Neuronal stem cell (in vitro differentiated cells): ENCODE results near the gene ATP5PD.

ENCODE experiments used
- DNase-seq: peaks from one replicate; pipeline ENCODE4 v3.0.0-alpha.2; 2013; ENCODE audit warnings: low spot score
- H2AFZ ChIP-seq: one replicate; pipeline ENCODE4 v1.6.1; 2013; ENCODE audit warnings: mild to moderate bottlenecking, low read length, inconsistent platforms
- H2AK5ac ChIP-seq: 2 replicates; pipeline ENCODE4 v1.6.1; 2013; ENCODE audit warnings: low read depth, mild to moderate bottlenecking, inconsistent platforms, low read length, moderate library complexity, mixed read lengths
- H2BK120ac ChIP-seq: 2 replicates; pipeline ENCODE4 v1.6.1; 2013; ENCODE audit warnings: low read depth, mild to moderate bottlenecking, inconsistent platforms, low read length, moderate library complexity, mixed read lengths
- H2BK12ac ChIP-seq: one replicate; pipeline ENCODE4 v1.6.1; 2013; ENCODE audit warnings: low read length, inconsistent platforms
- H2BK15ac ChIP-seq: 2 replicates; pipeline ENCODE4 v1.6.1; 2013; ENCODE audit warnings: mild to moderate bottlenecking, low read length, inconsistent platforms, mixed read lengths
- H2BK5ac ChIP-seq: one replicate; pipeline ENCODE4 v1.6.1; 2013; ENCODE audit warnings: inconsistent platforms, mild to moderate bottlenecking, low read length, moderate library complexity
- H3K14ac ChIP-seq: one replicate; pipeline ENCODE4 v1.6.1; 2013; ENCODE audit warnings: low read length, inconsistent platforms
- H3K18ac ChIP-seq: 2 replicates; pipeline ENCODE4 v1.6.1; 2013; ENCODE audit warnings: low read length, inconsistent platforms
- H3K23ac ChIP-seq: 2 replicates; pipeline ENCODE4 v1.6.1; 2013; ENCODE audit warnings: low read depth, mild to moderate bottlenecking, mixed read lengths, low read length, inconsistent platforms; ENCODE audit not compliant: poor library complexity
- H3K27ac ChIP-seq: replicated peaks from 3 replicates; pipeline ENCODE4 v1.5.1; 2013; ENCODE audit warnings: low read length, inconsistent platforms
- H3K27me3 ChIP-seq, 3 experiments: 2 replicates each; pipeline ENCODE4 v1.6.1; 2013; ENCODE audit warnings: low read length in 3 of 3, mild to moderate bottlenecking in 2 of 3, inconsistent platforms in 1 of 3, low read depth in 1 of 3, mixed read lengths in 1 of 3, moderate library complexity in 1 of 3; ENCODE audit not compliant: control insufficient read depth in 3 of 3, insufficient read depth in 3 of 3
- H3K36me3 ChIP-seq, 2 donors: replicated peaks in 1 of 2; 2 replicates each; pipeline ENCODE4 v1.6.1; 2013; ENCODE audit warnings: low read length in 2 of 2; ENCODE audit not compliant: control insufficient read depth in 2 of 2, insufficient read depth in 2 of 2
- H3K4ac ChIP-seq: 2 replicates; pipeline ENCODE4 v1.6.1; 2013; ENCODE audit warnings: inconsistent platforms, mild to moderate bottlenecking, low read length, moderate library complexity
- H3K4me1 ChIP-seq, 2 donors: 1 replicate in 1 of 2; 2 replicates in 1 of 2; pipeline ENCODE4 v1.6.1; 2013; ENCODE audit warnings: low read length in 2 of 2, low read depth in 1 of 2; ENCODE audit not compliant: control insufficient read depth in 2 of 2, insufficient read depth in 1 of 2
- H3K4me2 ChIP-seq: one replicate; pipeline ENCODE4 v1.6.1; 2013; ENCODE audit warnings: mild to moderate bottlenecking, low read length, inconsistent platforms; ENCODE audit not compliant: insufficient read depth, poor library complexity, severe bottlenecking
- H3K4me3 ChIP-seq, 2 donors: 2 replicates each; pipeline ENCODE4 v1.5.1; 2013; ENCODE audit warnings: low read length in 2 of 2, mild to moderate bottlenecking in 2 of 2, inconsistent platforms in 1 of 2, moderate library complexity in 1 of 2
- H3K79me1 ChIP-seq: one replicate; pipeline ENCODE4 v1.6.1; 2013; ENCODE audit warnings: low read depth, mild to moderate bottlenecking, inconsistent platforms, low read length, moderate library complexity
- H3K9ac ChIP-seq: one replicate; pipeline ENCODE4 v1.6.1; 2013; ENCODE audit warnings: mild to moderate bottlenecking, low read depth, low read length, inconsistent platforms; ENCODE audit not compliant: poor library complexity
- H3K9me3 ChIP-seq, 2 donors: replicated peaks in 1 of 2; 2 replicates each; pipeline versions ENCODE3 to v1.6.1; 2013; ENCODE audit warnings: low read length in 2 of 2, mild to moderate bottlenecking in 2 of 2, inconsistent platforms in 1 of 2, low read depth in 1 of 2, mixed read lengths in 1 of 2, moderate library complexity in 1 of 2; ENCODE audit not compliant: control insufficient read depth in 2 of 2, insufficient read depth in 1 of 2
- H4K8ac ChIP-seq: one replicate; pipeline ENCODE4 v1.6.1; 2013; ENCODE audit warnings: low read depth, mild to moderate bottlenecking, inconsistent platforms, low read length, moderate library complexity
- H4K91ac ChIP-seq: one replicate; pipeline ENCODE4 v1.6.1; 2013; ENCODE audit warnings: low read length, low read depth, mild to moderate bottlenecking, inconsistent platforms; ENCODE audit not compliant: poor library complexity
- WGBS, 2 donors: extraction: QIAGEN DNeasy Blood & Tissue Kit; methylation state at CpG; one replicate each; pipeline ENCODE4 v1.1.7; 2013; ENCODE audit warnings: missing lambda C conversion rate in 2 of 2, mixed read lengths in 1 of 2; ENCODE audit not compliant: insufficient read length in 2 of 2, insufficient replicate concordance in 1 of 2; ENCODE audit errors: extremely low coverage in 2 of 2; 5-methylcytosine and 5-hydroxymethylcytosine counted together

ATP5PD gene

GRCh38 chr17:75077496-75078283 is 30.9 kb upstream of the ATP5PD start:
- Histone ChIP-seq H4K91ac (no peak overlapping the region), H3K4me1 (peaks cover 8 to 12% of the 10 kb centered on the region in 2 donors), H2BK15ac (no peak overlapping the region), H2BK12ac (peak overlapping the region; percentile 41), H3K18ac (peak overlapping the region; percentile 2), H3K79me1 (no peaks in the 10 kb centered on the region), H2BK120ac (no peak overlapping the region), H3K14ac (no peak overlapping the region), H2AK5ac (peak overlapping the region; percentile 8), H3K4ac (no peak overlapping the region), H3K27ac (no peak overlapping the region), H3K36me3 (no peaks in the 10 kb centered on the region), H3K4me2 (no peak overlapping the region), H3K9ac (no peak overlapping the region), H3K4me3 (no peak overlapping the region), H3K9me3 (peaks cover 0 to 2% of the 10 kb centered on the region in 2 donors), H2AFZ (peak overlapping the region; percentile 66), H4K8ac (no peak overlapping the region), H2BK5ac (peak overlapping the region; percentile 39), H3K23ac (no peak overlapping the region), H3K27me3 (peaks cover 0 to 3% (median 0%) of the 10 kb centered on the region in 3 experiments)
- no peak for DNase-seq
- no CpG with 5 or more reads among the region's 53 CpGs for WGBS, 2 donors

DNA sequence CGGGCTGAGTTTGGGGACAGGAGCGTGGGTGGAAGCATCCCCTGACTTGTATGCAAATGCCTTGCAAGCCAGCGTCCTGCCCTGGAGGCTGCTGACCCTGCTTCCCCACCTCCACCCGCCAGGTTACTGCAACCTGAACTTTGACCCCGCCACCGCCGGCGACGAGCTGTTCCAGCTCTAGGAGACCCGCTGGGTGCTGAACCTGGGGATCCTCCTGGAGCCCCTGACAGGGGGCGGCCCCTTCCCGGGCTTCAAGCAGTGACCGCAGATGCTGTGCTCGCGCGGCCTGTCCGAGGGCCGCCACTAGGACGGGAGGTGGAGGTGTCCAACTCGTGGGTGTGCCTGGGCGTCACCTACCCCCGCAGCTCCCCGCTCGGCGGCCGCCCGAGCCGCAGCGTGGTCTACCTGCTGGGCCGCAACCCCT is 30.3 kb upstream of the ATP5PD start:
- H3K4ac ChIP-seq, result no peak overlapping the region
- no peaks in the 10 kb centered on the region for H3K9me3 ChIP-seq
- no peak overlapping the region for H3K23ac ChIP-seq
- H2AFZ ChIP-seq, result no peak overlapping the region
- H2AK5ac ChIP-seq, result peak overlapping the region; percentile 8
- WGBS, 2 donors, result no CpG with 5 or more reads among the region's 30 CpGs
- H3K4me2 ChIP-seq, result no peak overlapping the region
- no peak overlapping the region for H4K8ac ChIP-seq
- DNase-seq, result no peak
- peak overlapping the region; percentile 39 for H2BK5ac ChIP-seq
- H3K4me3 ChIP-seq, result no peak overlapping the region
- H2BK120ac ChIP-seq, result no peak overlapping the region
- H3K18ac ChIP-seq, result no peak overlapping the region
- no peak overlapping the region for H4K91ac ChIP-seq
- no peak overlapping the region for H3K27ac ChIP-seq
- peak overlapping the region; percentile 41 for H2BK12ac ChIP-seq
- no peak overlapping the region for H3K9ac ChIP-seq
- no peaks in the 10 kb centered on the region for H3K79me1 ChIP-seq
- no peak overlapping the region for H3K14ac ChIP-seq
- no peaks in the 10 kb centered on the region for H3K36me3 ChIP-seq
- peaks cover 8% of the 10 kb centered on the region in 2 donors for H3K4me1 ChIP-seq
- peaks cover 0 to under 1% (median 0%) of the 10 kb centered on the region in 3 experiments for H3K27me3 ChIP-seq
- H2BK15ac ChIP-seq, result no peak overlapping the region

DNA sequence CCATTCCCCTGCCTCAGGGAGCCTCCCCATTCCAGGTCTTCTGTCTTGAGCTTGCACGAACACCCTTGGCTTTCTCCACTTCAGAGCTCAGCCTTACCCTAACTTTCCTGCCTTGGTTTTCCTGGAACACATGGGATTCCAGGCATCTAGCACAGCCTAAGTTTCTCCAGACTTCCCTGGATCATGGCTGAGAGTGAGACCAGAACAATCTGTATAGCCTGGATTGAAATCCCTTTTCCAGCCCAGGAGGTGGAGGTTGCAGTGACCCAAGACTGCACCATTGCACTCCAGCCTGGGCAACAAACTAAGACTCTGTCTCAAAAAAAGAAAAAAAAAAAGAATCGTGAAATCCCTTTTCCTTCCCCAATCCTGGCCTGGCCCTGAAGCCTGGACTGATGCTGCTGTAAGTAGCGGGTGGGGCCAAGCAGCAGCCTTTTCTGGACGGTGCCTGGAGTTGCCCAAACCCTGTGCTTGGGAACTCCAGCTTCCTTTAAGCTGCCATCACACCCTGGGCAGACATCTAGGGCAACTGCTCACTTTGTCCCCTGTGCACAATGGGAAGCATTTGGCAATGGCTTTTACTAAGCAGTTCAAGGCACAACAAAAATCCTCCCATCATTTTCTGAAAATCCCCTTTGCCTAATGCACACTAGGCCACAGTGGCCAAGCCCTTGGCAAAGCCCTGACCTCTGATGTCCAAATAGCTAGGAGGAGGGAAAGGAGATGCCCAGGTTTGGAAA is 29.0 kb upstream of the ATP5PD start:
- no peak for DNase-seq
- H2AK5ac ChIP-seq, result no peak overlapping the region
- no peaks in the 10 kb centered on the region for H3K36me3 ChIP-seq
- peak overlapping the region; percentile 30 for H3K9ac ChIP-seq
- H3K27me3 ChIP-seq, result no peaks in the 10 kb centered on the region
- no peak overlapping the region for H3K18ac ChIP-seq
- no peak overlapping the region for H3K23ac ChIP-seq
- H3K9me3 ChIP-seq, result no peaks in the 10 kb centered on the region
- no peak overlapping the region for H3K4me3 ChIP-seq
- H3K27ac ChIP-seq, result no peak overlapping the region
- no peak overlapping the region for H3K14ac ChIP-seq
- peaks cover 7 to 8% of the 10 kb centered on the region in 2 donors for H3K4me1 ChIP-seq
- no peak overlapping the region for H2BK5ac ChIP-seq
- H4K91ac ChIP-seq, result no peak overlapping the region
- no peak overlapping the region for H2BK15ac ChIP-seq
- H2BK120ac ChIP-seq, result no peak overlapping the region
- WGBS, 2 donors, result no CpG with 5 or more reads among the region's 4 CpGs
- H2BK12ac ChIP-seq, result no peak overlapping the region
- no peak overlapping the region for H3K4me2 ChIP-seq
- no peak overlapping the region for H4K8ac ChIP-seq
- H3K79me1 ChIP-seq, result no peaks in the 10 kb centered on the region
- no peak overlapping the region for H2AFZ ChIP-seq
- H3K4ac ChIP-seq, result no peak overlapping the region

DNA sequence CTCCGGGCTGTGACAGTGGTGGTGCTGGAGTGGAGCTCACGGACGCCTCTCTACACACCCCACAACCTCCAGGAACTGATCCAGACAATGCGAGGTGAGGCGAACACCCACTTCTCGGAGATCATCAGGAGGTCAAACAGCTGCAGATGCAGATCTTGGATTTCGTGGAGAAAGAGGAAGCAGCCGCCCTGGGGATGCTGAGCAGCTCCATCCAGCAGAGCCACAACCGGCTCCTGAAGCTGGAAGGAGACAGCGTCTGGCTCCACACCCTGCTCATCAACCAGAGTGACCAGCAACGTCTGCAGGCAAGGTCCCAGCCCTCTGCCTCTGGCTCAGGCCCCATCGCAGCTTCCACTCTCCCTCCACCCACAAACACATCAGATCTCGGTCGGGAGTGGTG is 27.8 kb upstream of the ATP5PD start:
- Histone ChIP-seq H2BK120ac (no peak overlapping the region), H3K4me2 (no peak overlapping the region), H2BK15ac (no peak overlapping the region), H2AK5ac (no peak overlapping the region), H3K9me3 (no peaks in the 10 kb centered on the region), H2AFZ (no peak overlapping the region), H3K27me3 (no peaks in the 10 kb centered on the region), H3K4ac (no peak overlapping the region), H4K91ac (no peak overlapping the region), H3K79me1 (no peaks in the 10 kb centered on the region), H2BK5ac (no peak overlapping the region), H3K9ac (no peak overlapping the region), H3K18ac (no peak overlapping the region), H2BK12ac (peak overlapping the region; percentile 2), H3K23ac (no peak overlapping the region), H3K14ac (no peak overlapping the region), H4K8ac (no peak overlapping the region), H3K4me3 (no peak overlapping the region), H3K36me3 (no peaks in the 10 kb centered on the region), H3K4me1 (peaks cover 7 to 8% of the 10 kb centered on the region in 2 donors), H3K27ac (no peak overlapping the region)
- DNase-seq, result no peak
- WGBS, 2 donors, result no CpG with 5 or more reads among the region's 14 CpGs
